ENCODE results near the gene ANKAR. TPM values are rescaled to one million over a fixed set of nuclear protein-coding genes. Genes with fewer than 3 reads are reported as not detected.

ANKAR gene
- total RNA-seq, 1 experiment from 2014 or later, result 2.0 TPM

- Histone ChIP-seq H4K5ac (ENCODE audit: insufficient read length, low read depth, low read length) (no peak overlapping the region), H3K18ac (ENCODE audit: insufficient read length, low read depth, low read length) (no peak overlapping the region), H3K14ac (ENCODE audit: insufficient read depth, low read length) (no peak overlapping the region), H2AK5ac (ENCODE audit: insufficient read length, low read length) (no peak overlapping the region), H3T11ph (ENCODE audit: low read length) (no peak overlapping the region), H2AFZ (ENCODE audit: low read length) (no peak overlapping the region), H3K4me2 (ENCODE audit: insufficient read depth, insufficient read length, low read length) (no peak overlapping the region), H3K9me3 (ENCODE audit: control insufficient read depth, low read depth, low read length) (no peaks in the 10 kb centered on the region), H2BK120ac (ENCODE audit: low read depth, low read length, poor library complexity, severe bottlenecking) (no peak overlapping the region), H2BK12ac (ENCODE audit: insufficient read length, low read depth, low read length) (no peak overlapping the region), H3K9ac (ENCODE audit: extremely low read depth, insufficient read length, low read length) (no peak overlapping the region), H3K23ac (ENCODE audit: insufficient read length, low read depth, low read length) (no peak overlapping the region), H3K56ac (ENCODE audit: insufficient read length, low read depth, low read length) (no peak overlapping the region), H2BK15ac (ENCODE audit: low read depth, low read length) (no peak overlapping the region), H4K20me1 (ENCODE audit: control insufficient read depth, insufficient read depth, insufficient read length) (no peaks in the 10 kb centered on the region), H3K27ac (ENCODE audit: insufficient read length, low read depth, low read length) (no peak overlapping the region), H3K4me1 (ENCODE audit: insufficient read depth, low read length) (no peaks in the 10 kb centered on the region; the same call in 1 of the 2 replicates), H4K8ac (replicated peaks; ENCODE audit: insufficient read length, low read depth, low read length) (no peak overlapping the region), H3K4ac (ENCODE audit: low read depth, low read length) (no peak overlapping the region), H3K79me2 (ENCODE audit: insufficient read depth, low read length) (no peaks in the 10 kb centered on the region), H4K91ac (ENCODE audit: insufficient read length, low read depth, low read length) (no peak overlapping the region), H3K27me3 (ENCODE audit: insufficient read depth, low read length) (no peaks in the 10 kb centered on the region), H3K79me1 (ENCODE audit: insufficient read depth, low read depth, low read length, poor library complexity, severe bottlenecking) (no peaks in the 10 kb centered on the region), H2BK20ac (ENCODE audit: low read depth, low read length, poor library complexity, severe bottlenecking) (no peak overlapping the region), H3K23me2 (ENCODE audit: insufficient read length, low read depth, low read length, poor library complexity, severe bottlenecking) (no peaks in the 10 kb centered on the region), H2BK5ac (ENCODE audit: insufficient read length, low read length) (no peak overlapping the region)
- Mint-ChIP-seq H3K27me3 (ENCODE audit: low read depth) (no peaks in the 10 kb centered on the region), H3K4me1 (peaks cover 0 to 4% of the 10 kb centered on the region in 2 experiments; a peak in 1 of 4 replicates), H3K4me3 (no peak overlapping the region), H3K36me3 (ENCODE audit: insufficient read depth in 1 of 3, low read depth in 3 of 3) (no peaks in the 10 kb centered on the region), H3K27ac (no peak overlapping the region), H3K9me3 (no peaks in the 10 kb centered on the region)
- TF ChIP-seq, protein P1, sequence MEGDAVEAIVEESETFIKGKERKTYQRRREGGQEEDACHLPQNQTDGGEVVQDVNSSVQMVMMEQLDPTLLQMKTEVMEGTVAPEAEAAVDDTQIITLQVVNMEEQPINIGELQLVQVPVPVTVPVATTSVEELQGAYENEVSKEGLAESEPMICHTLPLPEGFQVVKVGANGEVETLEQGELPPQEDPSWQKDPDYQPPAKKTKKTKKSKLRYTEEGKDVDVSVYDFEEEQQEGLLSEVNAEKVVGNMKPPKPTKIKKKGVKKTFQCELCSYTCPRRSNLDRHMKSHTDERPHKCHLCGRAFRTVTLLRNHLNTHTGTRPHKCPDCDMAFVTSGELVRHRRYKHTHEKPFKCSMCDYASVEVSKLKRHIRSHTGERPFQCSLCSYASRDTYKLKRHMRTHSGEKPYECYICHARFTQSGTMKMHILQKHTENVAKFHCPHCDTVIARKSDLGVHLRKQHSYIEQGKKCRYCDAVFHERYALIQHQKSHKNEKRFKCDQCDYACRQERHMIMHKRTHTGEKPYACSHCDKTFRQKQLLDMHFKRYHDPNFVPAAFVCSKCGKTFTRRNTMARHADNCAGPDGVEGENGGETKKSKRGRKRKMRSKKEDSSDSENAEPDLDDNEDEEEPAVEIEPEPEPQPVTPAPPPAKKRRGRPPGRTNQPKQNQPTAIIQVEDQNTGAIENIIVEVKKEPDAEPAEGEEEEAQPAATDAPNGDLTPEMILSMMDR (conservative IDR thresholded peaks at IDR 0.05), result no peak
- WGBS (ENCODE audit: extremely low coverage, insufficient read length, low lambda C conversion rate), result no CpG with 5 or more reads among the region's 4 CpGs
- no peak for DNase-seq
Measured at GRCh38 chr2:189631849-189632248, 42.6 kb upstream of the ANKAR start.
